NCI-H510A (cell line): ENCODE measurements around the gene NR1D1.

Experiments used
- DNase-seq: peaks from one replicate; lab custom pipeline; 2025; lab: John Stamatoyannopoulos, UW

The NR1D1 gene

GRCh38 chr17:40111221-40112128 lies 11.1 kb upstream of the NR1D1 start:
- peak; percentile 94 for DNase-seq

DNA sequence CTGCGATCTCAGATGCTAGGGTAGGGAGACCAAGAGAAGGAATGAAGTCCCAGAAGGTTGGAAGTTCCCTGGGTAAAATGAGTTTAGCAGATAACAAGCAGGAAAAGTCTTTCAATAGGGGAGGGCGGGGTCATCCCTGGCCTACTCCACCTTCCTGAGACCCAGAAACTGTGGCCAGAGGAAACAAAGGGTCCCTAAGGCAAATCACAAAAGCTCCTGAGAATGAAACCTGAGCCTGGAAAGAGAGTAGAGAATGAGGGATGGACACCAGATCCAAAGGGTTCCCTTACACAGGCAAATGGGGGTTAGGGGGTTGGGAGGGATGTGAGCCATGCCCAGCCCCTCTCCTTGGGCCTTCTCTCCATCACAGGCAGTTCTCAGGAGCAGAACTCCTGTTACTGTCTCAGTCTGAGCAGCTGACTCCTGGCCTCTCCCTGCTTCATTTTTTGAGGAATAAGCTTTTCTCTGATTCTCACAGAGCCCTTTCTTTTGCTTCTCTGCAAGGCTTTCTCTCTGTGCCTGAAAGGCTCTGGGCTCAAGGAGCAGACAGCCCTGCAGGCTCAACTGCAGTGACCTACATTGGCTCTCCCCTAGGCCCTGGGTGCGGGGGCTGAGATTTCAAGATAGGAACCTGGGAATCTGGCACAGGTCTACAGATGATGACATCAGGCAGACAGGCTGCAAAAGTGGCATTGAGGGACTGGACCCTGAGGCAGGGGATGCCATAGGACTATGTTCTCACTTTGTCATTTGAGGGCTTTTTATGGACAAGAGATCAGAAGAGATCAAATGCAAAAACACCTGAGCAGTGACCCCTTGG lies 9.8 kb upstream of the NR1D1 start:
- no peak for DNase-seq

- no peak for DNase-seq
These were observed 8.8 kb upstream of the NR1D1 start for GRCh38 chr17:40108970-40109824.

DNA sequence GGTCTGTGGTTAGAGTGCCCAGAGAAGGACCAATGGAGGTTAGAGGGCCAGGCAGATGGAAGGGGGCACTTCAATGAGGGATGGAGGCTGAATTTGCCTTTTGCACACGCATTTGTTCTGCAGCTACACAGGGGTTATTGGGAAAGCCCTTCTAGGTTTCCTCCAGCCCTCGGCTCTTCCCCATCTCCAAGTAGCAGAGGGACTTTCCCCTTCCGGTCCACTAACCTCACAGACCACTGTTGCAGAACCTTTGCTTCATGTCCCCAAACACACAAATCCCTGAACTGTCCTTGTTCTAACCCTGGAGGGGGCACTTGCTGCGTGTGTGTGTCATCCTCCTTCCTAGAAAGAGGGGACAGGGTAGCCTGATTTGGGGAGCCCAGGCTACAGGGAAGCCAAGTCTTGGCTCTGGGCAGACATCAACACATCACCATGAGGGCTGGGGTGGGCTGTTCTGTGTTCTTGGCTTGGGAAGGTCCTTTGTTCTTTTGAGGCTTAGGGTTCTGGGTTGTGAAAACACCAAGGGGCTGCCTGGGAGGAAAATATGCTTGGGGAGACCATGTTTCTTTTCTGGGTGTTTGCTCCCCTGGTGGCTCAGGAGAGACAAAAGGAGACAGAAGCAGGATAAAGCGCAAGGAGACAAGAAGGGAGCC lies 7.3 kb upstream of the NR1D1 start:
- no peak for DNase-seq

DNA sequence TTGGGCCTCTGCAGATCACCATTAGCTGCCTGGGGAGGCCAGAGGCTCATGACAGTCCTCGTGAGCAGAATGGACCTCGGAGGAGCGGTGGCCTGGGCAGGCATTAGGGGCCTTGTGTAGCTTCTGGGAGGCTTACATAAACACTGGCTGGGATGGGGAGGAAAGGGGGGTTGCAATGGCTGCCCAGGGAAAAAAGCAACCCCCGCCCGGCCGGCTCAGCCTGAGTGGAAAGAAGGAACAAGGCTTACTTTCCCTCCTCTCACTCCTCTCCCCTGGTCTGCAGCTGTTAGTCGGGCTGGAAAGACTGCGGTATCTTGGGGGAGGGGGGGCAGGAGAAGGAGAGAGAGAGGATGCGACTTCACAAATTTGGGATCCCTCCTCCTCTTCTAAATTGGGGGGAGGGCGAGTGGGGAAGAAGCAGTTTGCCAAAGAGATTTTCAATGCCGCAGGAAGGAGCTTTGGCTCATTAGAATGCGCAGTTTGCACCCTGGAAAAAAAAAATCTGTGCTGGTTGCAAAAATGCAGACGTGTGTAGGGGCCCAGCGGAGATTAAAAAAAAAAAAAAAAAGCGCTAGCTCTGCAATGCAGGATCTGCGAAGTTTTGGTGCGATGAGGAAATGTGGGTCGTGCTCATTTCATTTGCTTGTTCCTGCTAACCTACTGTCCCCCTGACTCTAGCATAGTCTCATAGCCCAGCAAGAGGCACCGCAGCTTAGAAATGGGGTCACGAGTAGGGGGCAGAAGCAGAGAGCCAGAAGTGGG lies 6.6 kb upstream of the NR1D1 start:
- no peak for DNase-seq

DNA sequence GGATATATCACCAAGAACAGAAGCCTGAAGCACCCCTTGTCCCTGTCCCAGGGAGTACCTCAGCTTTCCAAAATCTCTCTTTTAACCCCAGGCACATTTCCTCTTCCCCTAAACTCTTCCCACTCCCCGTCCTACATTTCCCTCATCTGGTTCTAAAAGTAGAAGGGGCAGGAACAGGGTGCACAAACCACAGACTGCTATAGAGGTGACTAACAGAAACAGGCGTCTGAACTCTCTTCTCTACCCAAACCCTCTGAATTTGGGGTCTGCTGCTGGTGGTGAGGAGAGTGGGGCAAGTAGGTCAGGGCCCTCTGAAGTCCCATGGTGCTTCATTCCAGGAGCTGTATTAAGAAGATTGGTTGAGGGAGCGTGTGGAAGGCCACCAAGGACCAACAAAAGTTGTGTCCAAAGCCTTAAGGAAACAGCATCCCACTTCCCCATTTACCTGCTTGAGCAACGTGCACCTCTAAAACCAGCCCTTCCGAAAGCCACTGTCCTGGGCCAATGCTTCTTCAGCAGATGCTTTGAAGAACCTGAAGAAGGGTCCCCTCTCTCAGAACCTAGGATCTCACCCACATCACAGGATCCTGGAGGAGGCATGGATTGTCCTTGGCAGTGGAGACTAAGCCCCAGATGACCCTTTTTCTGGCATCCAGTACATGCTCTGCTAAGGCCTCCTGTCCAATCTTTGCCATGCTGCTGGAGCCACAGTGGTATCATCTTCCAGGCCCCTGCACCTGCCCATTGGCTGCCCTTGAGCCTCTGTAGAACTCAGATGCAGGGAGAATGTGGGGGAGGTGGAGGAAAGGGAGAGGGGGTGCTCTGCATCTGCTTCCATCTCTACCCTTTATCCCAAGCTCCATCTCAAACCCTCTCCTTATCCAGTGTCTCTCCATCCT lies 5.7 kb upstream of the NR1D1 start:
- DNase-seq = no peak

GRCh38 chr17:40104594-40105486 lies 4.5 kb upstream of the NR1D1 start:
- DNase-seq = no peak

DNA sequence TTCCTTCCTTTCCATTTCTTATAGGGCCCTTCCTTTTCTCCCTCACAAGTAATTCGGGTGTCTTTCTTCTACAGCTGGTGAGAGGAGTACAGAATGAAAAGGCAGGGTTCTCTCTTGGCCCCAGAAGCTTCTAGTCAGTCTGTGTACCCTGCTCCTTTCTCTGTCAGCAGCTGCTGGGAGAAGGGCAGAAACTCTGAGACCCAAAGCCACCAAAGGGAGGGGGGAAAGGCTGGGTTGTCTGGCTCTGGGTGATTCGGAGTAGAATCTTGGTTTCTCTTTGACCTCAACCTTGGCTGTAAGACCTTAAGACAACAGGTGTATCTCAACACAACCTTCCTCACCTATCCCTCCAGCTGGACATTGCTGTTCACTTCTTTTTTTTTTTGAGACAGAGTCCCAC lies 3.3 kb upstream of the NR1D1 start:
- DNase-seq = no peak

GRCh38 chr17:40103071-40103661 lies 2.8 kb upstream of the NR1D1 start:
- no peak for DNase-seq

DNA sequence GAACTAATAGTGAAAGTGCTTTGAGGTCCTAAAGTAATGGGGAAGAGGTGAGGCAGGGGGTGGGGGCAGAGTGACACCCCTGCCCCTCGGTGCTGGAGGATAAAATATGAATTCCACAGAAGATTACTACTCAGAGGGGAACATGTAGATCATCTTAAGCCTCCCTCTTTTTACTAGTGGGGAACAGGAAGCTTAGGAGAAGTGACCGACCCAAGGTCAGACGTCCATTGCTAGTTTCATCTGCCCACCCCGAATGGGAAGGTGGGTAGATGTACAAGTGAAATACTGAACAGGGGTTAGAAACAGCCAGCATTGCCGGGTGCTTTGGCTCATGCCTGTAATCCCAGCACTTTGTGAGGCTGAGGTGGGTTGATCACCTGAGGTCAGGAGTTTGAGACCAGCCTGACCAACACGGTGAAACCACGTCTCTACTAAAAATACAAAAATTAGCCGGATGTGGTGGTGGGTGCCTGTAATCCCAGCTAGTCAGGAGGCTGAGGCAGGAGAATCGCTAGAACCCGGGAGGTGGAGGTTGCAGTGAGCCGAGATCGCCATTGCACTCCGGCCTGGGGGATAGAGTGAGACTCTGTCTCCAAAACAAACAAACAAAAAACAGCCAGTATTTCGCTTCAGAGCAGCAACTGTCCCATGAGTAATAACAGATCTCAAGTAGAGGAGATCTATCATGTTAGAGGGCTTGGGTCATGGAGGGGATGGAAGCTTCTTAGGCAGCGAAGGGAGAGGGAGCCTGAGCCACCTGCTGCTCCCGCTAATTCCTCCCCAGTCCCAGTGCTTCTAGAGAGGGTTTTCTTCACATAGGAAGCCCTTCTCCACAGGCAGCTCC lies 1.2 kb upstream of the NR1D1 start:
- no peak for DNase-seq

GRCh38 chr17:40100669-40101366 lies 429 bp upstream of the NR1D1 start:
- DNase-seq = peak; percentile 88

DNA sequence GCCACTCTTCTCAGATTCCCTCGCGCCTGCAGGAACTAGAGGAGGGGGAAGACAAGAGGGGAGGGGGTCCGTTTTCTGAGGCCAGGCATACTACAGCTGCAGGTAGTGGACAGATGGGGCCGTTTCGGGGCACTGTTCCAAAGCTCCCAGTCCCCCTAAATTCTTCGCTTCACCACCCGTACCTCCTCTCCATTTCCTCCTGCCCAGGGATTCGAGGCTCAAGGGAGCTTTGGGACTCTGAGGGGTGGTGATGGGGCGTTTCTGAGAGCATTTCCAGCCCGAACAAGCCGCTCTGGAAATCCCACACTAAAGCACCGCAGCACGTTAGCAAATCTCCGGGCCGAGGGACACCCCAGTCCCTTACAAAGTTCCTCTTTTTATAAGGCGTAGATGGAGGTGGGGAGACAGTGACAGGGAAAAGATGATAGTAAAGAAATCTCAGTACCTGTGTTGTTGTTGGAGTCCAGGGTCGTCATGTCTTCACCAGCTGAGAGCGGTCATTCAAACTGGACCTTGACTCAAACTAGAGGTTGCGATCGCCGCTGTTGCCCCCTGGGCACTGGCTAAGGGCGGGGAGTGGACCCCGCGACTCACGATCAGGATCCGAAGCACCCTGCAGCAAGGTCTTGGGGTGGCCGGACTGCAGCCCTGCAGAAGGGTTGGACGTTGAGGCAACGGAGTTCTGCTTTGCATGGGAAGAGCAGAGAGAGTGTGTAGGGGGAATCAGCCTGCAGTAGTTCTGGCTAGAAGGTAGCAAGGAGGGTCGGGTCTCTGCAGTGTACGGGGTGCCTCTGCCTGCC lies 570 bp downstream of the NR1D1 start:
- no peak for DNase-seq

- DNase-seq = peak; percentile 95
These were observed 1.4 kb downstream of the NR1D1 start for GRCh38 chr17:40098846-40099618.

- DNase-seq = no peak
These were observed 2.2 kb downstream of the NR1D1 start for GRCh38 chr17:40097931-40098845.
